ENCODE results near the gene PPM1E.
"Not testable (repeated sequence)": the region's sequence is repeated elsewhere in the genome, so short reads cannot be mapped to it uniquely, and the experiment has no call there.

PPM1E gene

DNA sequence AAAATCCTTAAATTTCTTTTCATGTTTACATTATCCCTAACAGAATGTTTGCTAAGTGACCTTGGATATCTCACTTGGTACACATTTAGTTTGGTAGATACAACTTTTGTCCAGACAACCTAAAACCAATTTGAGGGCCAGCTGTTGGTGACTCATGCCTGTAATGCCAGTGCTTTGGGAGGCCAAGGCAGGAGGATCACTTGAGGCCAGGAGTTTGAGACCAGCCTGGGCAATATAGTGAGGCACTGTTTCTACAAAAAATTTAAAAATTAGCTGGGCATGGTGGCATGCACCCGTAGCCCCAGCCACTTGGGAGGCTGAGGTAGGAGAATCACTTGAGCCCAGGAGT is 202.0 kb downstream of the PPM1E start:
- DNase-seq = not testable (repeated sequence)

GRCh38 chr17:58960068-58960467 is 204.4 kb downstream of the PPM1E start:
- DNase-seq = no peak

GRCh38 chr17:58965221-58965620 is 209.6 kb downstream of the PPM1E start:
- no peak for DNase-seq

- DNase-seq = no peak
These were observed 210.6 kb downstream of the PPM1E start for GRCh38 chr17:58966208-58966607.

DNA sequence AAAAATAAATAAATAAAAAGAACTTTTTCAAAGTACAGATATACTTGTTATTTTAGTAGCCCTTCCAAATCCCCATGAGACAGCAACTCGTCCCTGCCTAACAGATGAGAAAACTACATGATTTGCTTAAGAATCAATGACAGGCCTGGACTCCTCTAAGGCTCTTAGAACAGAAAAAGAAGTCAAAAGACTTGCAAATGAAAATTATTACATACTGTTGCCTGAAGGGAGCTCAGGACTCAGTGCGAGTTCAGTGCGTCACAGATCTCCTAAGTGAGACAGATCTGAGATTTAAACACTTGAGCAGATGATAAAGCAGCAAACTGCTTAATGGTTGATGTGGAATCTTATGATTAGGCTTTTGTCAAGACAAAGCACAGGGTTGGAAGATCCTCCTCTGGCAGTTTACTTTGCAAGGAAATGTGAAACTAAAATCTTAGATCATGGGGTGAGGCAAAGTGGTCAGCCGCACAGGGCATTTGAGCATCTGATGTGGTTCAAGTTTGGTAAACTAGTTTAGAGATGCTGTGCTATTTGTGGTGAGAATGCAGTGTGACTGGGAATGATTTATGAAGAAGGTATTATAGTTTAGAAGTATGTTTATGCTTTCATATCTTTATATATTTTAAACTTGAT is 212.9 kb downstream of the PPM1E start:
- DNase-seq = no peak

DNA sequence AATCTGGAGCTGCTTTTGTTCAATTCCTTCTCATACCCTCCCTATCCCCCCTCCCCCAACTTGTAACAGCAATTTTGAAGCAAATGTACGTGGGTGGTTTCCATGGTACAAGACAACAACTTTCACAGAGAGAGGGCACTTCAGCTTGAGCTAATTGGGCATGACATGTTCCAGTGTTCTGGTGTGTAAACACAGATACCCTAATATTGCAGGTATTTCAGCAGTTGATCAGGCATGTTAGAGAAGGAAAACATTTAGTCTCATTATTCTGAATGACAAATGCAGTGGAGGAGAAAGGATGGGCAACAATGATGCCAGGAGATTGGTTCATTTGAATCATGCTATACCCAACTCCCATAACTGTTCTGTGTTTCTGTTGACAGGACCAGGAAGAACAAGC is 213.5 kb downstream of the PPM1E start:
- DNase-seq = no peak

DNA sequence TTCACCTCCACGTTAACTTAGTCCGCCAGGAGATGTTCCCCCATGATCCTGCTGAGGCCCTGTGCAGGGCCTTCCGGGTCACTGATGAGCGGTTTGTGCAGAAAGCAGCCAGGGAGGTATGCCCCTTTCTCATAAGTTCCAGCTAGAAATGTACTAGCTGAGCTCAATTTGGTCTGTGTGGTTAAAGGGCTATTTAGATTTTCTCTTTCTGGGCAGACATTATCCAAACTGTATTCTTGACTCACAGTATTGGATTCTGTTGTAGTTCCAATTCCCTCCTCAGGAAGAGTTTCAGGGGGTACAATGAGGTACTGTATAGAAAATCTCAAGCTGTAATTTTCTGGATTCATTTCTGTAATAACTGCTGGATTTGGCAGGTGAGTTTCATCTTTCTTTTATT is 214.0 kb downstream of the PPM1E start:
- no peak for DNase-seq

GRCh38 chr17:58970609-58971450 is 215.2 kb downstream of the PPM1E start:
- DNase-seq = no peak

GRCh38 chr17:58974354-58974753 is 218.7 kb downstream of the PPM1E start:
- no peak for DNase-seq

DNA sequence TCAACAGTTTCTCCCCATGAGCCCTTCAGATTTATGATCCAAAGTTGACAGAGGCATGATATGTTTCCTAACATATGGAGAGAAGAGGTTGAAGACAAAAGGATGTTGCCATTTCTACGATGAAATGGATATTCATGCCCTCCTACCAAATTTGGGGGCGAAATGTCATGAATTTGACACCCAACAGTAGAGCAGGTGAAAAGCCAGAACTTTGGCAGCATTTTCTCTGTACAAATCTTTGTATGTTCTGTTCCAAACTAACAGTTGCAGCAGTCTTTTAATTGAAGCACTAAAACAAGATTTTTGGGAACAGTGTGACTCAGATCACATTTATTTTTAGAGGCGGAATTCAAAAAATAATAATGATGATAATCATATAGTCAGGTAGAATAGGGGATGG is 220.9 kb downstream of the PPM1E start:
- no peak for DNase-seq

- no peak for DNase-seq
These were observed 225.2 kb downstream of the PPM1E start for GRCh38 chr17:58980706-58981481.

DNA sequence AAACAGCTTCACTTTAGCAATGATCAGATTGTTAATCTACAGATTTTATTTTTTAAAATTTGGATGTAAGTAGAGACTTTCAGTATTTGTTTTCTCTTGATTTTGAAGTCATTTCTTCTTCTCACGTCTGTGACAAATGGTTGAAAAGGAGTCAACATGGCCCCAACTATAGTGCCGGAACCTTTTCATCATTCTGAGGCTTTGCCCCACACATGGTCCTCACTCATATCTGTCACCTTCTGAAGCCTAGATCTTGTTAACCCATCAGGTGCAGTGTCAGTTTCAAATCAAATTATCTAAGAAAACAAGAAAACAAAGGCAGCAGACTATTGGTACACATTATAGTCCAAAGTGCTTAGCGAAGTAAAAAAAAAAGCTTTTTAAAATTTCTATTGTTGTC is 227.0 kb downstream of the PPM1E start:
- no peak for DNase-seq

DNA sequence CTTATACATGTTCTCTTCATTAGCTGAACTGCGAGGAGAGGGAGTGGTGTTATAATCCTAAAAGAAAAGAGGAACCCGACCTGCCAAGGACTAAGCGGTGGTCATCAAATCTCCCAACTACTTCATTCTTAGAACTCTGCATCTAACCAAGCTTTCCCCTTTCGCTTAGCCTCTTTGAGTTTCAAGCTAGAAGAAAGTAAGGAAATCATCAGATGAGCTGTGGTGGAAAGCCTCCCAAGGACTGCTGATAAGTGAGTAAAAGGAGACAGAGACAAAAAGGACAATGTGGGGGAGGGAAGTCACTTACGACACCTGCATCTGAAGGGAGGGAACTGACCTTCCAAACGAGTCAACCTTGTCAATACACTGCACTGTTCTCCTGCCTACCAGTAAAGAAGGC is 229.7 kb downstream of the PPM1E start:
- no peak for DNase-seq

DNA sequence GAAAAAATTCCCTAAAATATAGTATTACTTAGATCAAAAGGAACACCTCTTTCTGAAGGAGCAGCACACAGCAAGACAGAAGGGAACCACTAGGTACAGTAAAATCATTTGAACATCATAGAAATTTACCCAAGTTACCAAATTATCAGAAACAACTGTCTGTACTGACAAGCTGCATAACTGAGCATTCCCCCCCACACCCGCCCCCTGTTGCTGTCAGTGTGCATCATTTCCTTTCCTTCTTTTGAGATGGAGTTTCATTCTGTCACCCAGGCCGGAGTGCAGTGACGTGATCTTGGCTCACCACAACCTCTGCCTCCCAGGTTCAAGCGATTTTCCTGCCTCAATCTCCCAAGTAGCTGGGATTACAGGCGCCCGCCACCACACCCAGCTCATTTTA is 230.3 kb downstream of the PPM1E start:
- no peak for DNase-seq

- no peak for DNase-seq
These were observed 234.0 kb downstream of the PPM1E start for GRCh38 chr17:58989629-58990028.

- no peak for DNase-seq
These were observed 236.2 kb downstream of the PPM1E start for GRCh38 chr17:58991718-58992331.

DNA sequence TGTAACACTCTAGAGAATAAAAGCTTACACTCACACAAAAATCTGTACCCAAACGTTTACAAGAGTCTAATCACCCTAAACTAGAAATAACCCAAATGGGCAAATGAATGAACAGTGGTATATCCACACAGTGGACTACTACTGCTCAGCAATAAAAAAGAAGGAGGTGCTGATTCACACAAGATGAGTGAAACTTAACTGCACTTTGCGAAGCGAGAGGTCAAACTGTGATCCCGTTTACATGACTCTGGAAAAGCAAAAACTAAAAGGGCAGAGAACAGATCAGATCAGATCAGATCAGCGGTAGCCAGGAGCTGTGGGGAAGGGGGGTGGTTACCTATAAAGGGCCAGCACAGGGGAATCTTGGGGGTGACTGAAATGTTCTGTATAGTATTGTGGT is 237.7 kb downstream of the PPM1E start:
- DNase-seq = no peak

DNA sequence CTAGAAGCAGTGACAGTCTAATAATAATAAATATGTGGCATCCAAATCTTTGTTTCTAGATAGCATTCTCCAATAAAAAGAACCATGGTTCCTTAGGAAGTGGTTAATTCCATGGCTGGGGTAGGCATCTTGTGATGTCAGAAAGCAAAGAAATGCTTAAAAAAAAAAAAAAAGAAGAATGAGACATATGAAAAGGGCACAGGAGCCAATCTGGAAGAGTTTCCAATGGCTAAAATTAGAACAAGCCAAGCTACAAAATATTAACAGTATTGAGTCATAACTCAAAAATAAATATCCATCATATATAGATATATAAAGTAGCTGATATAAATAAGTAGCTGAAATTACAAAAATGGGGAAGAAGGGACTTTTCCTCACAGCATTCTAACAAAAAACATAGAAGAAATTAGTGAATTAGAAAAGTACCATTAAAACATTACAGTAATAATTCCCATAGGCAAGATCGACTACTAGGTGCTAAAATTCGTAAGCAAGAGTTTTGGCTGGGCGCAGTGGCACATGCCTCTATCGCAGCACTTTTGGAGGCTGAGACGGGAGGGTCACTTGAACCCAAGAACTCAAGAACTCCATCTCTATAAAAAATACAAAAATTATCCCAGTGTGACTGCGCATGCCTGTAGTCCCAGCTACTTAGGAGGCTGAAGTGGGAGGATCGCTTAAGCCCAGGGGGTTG is 239.7 kb downstream of the PPM1E start:
- no peak for DNase-seq

GRCh38 chr17:58996968-58997367 is 241.3 kb downstream of the PPM1E start:
- peak; percentile 33 for DNase-seq

DNA sequence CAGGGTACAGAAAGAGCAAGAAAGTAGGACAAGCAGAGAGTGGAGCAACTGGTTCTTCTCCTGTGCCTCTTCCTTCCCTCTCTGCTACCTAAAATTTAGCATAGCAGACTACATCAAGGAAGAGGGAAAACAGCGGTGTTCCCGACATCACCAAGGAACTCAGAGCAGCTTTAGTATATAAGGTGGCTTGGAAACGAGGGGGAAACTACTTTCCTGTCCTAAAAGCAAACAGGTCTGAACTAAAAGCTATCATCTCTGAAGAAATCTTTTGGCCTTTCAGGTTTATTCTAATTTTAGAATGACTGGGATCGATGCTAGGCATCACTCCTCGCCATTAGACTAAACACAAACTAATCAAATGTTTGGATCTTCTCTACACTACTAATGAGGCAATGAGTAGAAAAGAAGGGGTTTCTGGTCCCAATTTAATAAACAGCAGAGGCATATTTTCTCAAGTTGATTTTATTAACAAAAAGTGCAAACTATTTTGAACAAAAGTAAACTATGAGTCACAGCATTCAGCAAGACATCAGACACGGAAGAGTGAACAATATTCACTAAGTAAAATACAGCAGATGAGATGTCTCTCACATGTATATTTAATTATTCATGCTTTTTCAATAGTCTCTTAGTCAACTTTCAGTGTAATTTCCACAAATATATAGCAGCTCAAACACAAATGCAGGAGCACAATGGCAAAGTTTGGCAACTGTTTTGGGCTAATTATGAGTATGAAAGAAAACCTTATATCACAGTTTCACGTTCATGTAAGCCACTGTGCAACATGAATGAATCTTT is 242.3 kb downstream of the PPM1E start:
- DNase-seq = no peak

GRCh38 chr17:58998871-58999270 is 243.2 kb downstream of the PPM1E start:
- no peak for DNase-seq

DNA sequence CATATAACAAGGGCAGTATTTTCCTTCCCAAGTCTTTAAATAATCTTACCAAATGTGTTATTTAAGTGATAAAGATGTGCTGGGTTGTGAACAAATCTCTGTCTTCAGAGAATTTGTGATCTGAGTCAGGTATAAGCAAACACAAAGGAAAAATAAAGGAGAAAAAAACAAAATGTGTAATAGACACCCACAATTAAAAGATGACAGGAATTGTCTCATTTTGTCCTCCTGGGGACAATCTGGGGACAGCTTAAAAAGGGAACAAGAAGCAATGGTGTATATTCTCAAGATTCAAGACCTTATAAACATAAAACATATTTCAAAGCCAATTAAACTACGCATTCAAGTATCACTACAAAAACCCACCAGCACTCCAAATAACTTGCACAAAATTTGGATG is 243.8 kb downstream of the PPM1E start:
- DNase-seq = no peak
